NCI-H2029 treated with DMSO at 0.1 percent for 48 hours (cell line): ENCODE measurements around the gene RNF217.
"Not testable (repeated sequence)": the region's sequence is repeated elsewhere in the genome, so short reads cannot be mapped to it uniquely, and the experiment has no call there.

Source experiments
- DNase-seq: peaks from one replicate; lab custom pipeline; 2025; lab: John Stamatoyannopoulos, UW

The RNF217 gene

GRCh38 chr6:125101128-125101527 is 138.9 kb downstream of the RNF217 start:
- no peak for DNase-seq

- DNase-seq: no peak
Measured at GRCh38 chr6:125101631-125102030, 139.4 kb downstream of the RNF217 start.

GRCh38 chr6:125102411-125102810 is 140.2 kb downstream of the RNF217 start:
- no peak for DNase-seq

- no peak for DNase-seq
Measured at GRCh38 chr6:125102891-125103290, 140.7 kb downstream of the RNF217 start.

GRCh38 chr6:125104425-125104824 is 142.2 kb downstream of the RNF217 start:
- DNase-seq: no peak

- DNase-seq: no peak
Measured at GRCh38 chr6:125107048-125107447, 144.8 kb downstream of the RNF217 start.

- DNase-seq: no peak
Measured at GRCh38 chr6:125107896-125108295, 145.7 kb downstream of the RNF217 start.

- DNase-seq: no peak
Measured at GRCh38 chr6:125110056-125110455, 147.8 kb downstream of the RNF217 start.

GRCh38 chr6:125111219-125111983 is 149.2 kb downstream of the RNF217 start:
- DNase-seq: no peak

- no peak for DNase-seq
Measured at GRCh38 chr6:125112934-125113333, 150.7 kb downstream of the RNF217 start.

- DNase-seq: peak; percentile 78
Measured at GRCh38 chr6:125114248-125114858, 152.1 kb downstream of the RNF217 start.

GRCh38 chr6:125116170-125116569 is 153.9 kb downstream of the RNF217 start:
- no peak for DNase-seq

- no peak for DNase-seq
Measured at GRCh38 chr6:125116710-125117109, 154.5 kb downstream of the RNF217 start.

GRCh38 chr6:125117818-125118217 is 155.6 kb downstream of the RNF217 start:
- no peak for DNase-seq

- DNase-seq: no peak
Measured at GRCh38 chr6:125120054-125120590, 157.9 kb downstream of the RNF217 start.

- DNase-seq: no peak
Measured at GRCh38 chr6:125121894-125122293, 159.7 kb downstream of the RNF217 start.

- DNase-seq: no peak
Measured at GRCh38 chr6:125123051-125123450, 160.8 kb downstream of the RNF217 start.

- DNase-seq: no peak
Measured at GRCh38 chr6:125123468-125124048, 161.3 kb downstream of the RNF217 start.

GRCh38 chr6:125124049-125124669 is 161.9 kb downstream of the RNF217 start:
- no peak for DNase-seq

- DNase-seq: not testable (repeated sequence)
Measured at GRCh38 chr6:125125856-125126255, 163.6 kb downstream of the RNF217 start.

- DNase-seq: no peak
Measured at GRCh38 chr6:125129354-125129753, 167.1 kb downstream of the RNF217 start.

GRCh38 chr6:125132058-125132457 is 169.8 kb downstream of the RNF217 start:
- DNase-seq: no peak

GRCh38 chr6:125136378-125136777 is 174.1 kb downstream of the RNF217 start:
- no peak for DNase-seq
